Hepatocyte (in vitro differentiated cells): ENCODE results near the gene RFTN1.

Source experiments
- EZH2 ChIP-seq: fragments of 200-600 bp; sonication (generic); IDR thresholded peaks from 2 replicates; pipeline ENCODE4 v1.6.1; 2016; ENCODE audit warnings: antibody characterized with exemption, mild to moderate bottlenecking, borderline replicate concordance
- TF ChIP-seq, protein P1 (sequence below): fragments of 200-600 bp; sonication (generic); IDR thresholded peaks from 2 replicates; pipeline ENCODE4 v1.5.1; 2016; ENCODE audit warnings: antibody characterized with exemption, mild to moderate bottlenecking; ENCODE audit not compliant: poor library complexity

DNA sequence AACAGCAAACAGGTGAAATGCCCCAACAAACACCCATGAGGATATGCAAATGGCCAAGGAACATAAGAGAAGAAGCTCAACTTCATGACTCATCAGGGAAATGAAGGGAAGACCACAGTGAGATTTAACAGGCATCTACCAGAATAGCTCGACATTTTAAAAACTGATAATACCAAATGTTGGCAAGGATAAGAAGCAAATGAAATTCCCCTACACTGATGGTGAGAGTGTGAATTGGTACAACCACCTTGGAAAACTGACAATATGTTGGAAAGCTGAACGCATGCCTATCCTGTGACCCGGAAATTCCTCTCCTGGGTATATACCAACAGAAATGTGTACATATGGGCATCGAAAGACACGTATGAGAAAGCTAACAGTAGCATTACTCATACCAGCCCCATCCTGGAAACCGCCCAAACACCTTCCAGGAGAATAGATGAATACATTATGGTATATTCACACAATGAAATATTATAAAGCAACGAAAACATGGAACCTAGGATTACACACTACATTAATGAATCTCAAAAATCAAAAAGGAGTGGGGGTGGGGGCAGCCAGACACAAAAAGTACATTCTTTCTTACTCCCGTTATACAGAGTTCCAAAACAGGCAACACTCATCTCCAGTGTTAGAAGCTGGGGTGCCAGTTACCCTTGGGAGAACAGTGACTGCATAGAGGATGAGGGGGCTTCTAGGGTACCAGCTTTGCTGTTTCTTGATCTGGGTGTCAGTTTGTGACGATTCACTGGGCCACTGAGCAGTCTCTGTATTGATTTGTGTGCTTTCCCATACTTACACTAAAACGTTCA lies 16.9 kb downstream of the RFTN1 start:
- TF ChIP-seq, protein P1, sequence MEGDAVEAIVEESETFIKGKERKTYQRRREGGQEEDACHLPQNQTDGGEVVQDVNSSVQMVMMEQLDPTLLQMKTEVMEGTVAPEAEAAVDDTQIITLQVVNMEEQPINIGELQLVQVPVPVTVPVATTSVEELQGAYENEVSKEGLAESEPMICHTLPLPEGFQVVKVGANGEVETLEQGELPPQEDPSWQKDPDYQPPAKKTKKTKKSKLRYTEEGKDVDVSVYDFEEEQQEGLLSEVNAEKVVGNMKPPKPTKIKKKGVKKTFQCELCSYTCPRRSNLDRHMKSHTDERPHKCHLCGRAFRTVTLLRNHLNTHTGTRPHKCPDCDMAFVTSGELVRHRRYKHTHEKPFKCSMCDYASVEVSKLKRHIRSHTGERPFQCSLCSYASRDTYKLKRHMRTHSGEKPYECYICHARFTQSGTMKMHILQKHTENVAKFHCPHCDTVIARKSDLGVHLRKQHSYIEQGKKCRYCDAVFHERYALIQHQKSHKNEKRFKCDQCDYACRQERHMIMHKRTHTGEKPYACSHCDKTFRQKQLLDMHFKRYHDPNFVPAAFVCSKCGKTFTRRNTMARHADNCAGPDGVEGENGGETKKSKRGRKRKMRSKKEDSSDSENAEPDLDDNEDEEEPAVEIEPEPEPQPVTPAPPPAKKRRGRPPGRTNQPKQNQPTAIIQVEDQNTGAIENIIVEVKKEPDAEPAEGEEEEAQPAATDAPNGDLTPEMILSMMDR = no peak
- no peak for TF ChIP-seq EZH2
